HG03378 (cell line): ENCODE results near the gene MCM3AP.

Experiments used
- ATAC-seq: cut with Tn5 transposase; IDR thresholded peaks from one replicate; pipeline ENCODE4 v1.9.1; 2021; ENCODE audit warnings: mild to moderate bottlenecking, moderate library complexity; ENCODE audit not compliant: unreplicated experiment

The MCM3AP gene

DNA sequence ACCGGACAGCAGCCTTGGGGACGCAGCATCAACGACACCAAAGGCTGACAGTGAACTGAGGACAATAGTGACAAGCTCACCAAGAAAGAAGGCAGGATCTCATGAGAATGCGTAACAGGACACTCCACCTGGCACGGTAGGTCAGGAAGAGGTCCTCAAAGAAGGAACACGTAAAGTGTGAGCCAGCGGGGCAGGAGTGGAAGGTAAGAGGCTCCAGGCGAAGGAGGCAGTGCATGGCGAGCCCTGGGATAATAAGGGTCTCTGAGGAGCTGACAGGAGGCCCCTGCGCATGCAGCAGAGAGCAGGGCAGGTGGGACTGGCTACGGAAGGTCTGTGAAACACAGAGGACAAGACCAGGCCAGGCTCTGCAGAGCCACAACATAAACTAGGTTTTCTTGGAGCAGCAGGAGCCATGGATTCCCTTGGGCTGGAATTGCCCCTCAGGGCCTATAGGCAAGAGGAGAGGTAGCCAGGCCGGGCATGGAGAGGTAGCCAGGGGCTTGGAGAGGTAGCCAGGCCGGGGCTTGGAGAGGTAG is 65.1 kb downstream of the MCM3AP start:
- ATAC-seq = no peak

- no peak for ATAC-seq
Measured at GRCh38 chr21:46219591-46220239, 65.7 kb downstream of the MCM3AP start.

GRCh38 chr21:46218906-46219590 is 66.4 kb downstream of the MCM3AP start:
- no peak for ATAC-seq

GRCh38 chr21:46217511-46218196 is 67.8 kb downstream of the MCM3AP start:
- no peak for ATAC-seq

DNA sequence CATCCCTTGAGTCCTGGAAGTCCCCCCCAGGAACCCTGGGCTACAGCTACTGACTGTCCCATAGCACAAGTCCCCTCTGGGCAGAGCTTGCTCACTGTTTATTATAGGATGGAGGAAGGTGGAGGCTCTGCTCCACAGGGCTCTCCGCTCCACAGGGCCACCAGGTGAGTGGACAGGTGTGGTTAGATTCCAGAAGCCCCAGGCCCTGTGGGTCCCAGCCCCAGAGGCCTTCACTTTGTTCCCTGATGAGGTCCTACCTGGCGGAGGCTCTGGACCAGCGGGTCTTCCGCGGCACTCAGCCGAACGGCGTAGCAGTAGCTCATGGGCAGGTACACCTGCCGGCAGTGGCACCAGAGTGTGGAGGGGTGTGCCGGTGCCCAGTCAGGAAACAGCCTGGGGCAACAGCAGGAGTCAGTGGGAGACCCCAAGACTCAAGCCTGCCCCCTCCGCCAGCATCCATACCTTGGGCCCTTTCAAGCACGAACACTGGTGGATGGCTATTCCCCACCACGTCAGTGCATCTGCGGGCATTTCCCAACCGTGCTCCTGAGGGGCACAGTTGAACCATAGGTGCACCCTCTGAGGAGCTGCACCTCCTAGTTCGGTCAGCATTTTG is 69.2 kb downstream of the MCM3AP start:
- ATAC-seq = no peak

GRCh38 chr21:46215436-46216131 is 69.8 kb downstream of the MCM3AP start:
- no peak for ATAC-seq

- no peak for ATAC-seq
Measured at GRCh38 chr21:46214478-46215340, 70.7 kb downstream of the MCM3AP start.

GRCh38 chr21:46213620-46214286 is 71.7 kb downstream of the MCM3AP start:
- no peak for ATAC-seq

DNA sequence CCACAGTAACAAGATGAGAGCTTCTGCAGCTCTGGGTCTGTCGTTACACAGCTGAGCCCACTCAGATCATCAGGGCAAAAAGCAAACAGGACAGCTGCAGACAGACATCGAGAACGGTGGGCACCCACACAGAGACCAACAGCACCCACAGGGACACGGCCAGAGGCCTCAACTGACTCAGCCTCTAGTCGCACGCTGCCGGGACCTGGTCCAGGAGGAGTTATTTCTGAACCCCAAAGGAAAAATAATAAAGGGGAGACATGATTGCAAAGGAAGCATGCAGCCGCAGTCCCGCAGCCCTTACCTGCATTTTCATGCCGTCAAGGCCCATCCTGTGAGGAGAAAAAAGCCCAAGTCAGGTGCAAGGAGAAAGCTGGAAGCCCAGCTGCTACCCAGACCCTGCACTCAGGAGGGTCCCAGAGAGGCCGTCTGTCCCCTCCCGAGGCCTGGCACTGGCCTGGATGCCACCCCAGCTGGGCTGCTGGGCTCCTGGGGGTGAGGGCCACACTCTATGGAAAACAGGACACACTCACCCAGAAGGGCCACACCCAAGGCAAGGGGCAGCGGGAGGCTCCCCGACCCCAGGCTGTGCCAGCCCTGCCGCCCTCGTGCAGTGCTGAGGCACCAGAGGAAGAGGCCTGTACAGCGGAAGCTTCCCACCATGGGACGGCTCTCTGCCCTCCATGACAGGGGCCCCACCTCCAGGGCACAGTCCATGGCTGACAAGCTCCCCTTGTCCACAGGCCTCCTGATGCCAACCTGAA is 72.5 kb downstream of the MCM3AP start:
- no peak for ATAC-seq

DNA sequence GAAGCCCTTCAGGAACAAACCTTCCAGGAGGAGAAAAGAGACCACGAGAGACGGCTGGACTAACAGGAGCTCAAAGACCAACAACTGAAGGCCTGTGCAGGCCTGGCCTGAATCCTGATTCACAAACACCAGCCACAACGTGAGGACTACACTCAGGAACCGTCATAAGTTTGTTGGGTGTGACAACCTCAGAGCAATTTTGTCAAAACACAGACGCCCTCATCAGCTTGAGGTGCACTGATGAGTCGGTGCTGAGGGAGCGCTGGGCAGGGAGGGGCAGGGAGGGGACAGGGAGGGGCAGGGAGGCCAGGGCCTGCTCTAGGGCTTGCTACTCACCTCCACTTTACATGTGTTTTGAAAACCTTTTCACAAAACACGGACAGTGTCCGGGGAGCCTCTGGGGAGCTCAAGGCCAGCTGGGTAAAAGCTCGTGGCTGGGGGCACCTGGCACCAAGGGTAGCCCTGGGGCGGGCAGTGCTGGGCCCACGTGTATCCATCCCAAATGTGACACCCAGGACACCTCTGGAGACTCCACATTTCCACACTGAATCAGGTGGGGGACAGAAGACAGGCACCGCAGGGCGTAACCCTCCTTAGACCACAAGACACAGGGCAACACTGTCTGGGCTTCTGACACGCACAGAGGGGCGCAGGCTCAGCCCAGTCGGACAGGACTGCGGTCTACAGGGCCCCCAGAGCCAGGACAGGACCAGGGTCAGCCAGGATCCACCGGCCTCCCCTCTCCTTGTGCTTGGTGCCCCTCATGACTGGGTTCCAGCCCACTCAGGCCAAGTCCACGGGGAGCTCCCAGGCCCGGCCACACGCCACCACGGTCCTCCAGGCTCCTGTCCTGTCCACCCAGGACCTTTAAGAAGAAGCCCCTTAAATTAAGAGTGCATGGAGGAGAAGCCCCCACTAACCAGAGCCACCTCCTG is 73.4 kb downstream of the MCM3AP start:
- no peak for ATAC-seq

DNA sequence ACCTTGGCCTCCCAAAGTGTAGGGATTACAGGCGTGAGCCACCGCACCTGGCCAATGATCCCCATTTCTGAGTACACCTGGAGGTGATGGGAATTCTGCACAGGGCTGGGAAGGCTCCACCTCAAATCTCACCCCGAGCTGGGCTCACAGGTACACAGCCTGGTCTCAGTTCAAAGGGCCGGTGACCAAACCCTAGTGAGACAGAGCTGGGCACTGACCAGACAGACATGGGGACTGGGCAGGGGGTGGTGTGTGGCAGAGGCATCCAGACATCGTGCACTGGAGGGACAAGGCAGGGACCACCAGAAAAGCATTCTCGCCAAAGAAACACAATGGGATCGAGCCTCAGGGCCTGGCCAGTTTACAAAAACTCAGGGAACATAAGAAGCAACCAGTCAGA is 74.0 kb downstream of the MCM3AP start:
- no peak for ATAC-seq

DNA sequence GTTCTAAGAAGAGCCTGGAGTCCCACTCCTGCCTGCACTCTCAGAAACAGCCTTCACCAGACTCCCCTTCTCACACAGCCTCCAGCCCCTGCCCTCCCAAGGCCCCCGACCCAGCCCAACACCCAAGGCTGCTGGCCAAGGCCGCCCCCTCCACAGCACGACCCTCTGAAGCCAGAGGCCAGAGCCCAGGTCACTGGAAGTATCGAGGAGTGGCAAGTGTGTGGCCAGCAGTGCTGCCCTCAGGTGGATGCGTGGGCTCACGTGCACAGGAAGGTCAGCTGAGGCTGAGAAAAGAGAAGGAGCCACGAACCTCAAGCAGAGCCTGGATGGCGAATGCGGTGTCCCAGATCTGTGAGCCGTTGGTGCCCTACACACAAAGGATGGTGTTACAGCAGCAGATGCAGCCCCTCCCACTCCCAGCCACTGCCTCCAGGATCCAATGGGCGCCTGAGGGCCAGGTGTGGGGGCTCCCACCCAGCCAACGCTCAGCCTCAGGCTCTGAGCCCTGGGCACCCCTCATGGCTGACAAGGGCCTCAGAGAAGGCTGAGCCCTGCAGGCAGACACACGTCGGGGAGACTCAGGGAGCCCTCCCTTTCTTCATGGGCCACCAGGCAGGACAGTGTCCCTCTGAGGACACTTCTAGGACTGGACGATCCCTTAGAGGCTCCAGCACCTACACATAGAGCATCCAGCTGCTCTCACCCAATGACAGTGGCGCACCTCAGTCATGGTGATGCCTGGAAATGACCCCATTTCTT is 74.9 kb downstream of the MCM3AP start:
- no peak for ATAC-seq

DNA sequence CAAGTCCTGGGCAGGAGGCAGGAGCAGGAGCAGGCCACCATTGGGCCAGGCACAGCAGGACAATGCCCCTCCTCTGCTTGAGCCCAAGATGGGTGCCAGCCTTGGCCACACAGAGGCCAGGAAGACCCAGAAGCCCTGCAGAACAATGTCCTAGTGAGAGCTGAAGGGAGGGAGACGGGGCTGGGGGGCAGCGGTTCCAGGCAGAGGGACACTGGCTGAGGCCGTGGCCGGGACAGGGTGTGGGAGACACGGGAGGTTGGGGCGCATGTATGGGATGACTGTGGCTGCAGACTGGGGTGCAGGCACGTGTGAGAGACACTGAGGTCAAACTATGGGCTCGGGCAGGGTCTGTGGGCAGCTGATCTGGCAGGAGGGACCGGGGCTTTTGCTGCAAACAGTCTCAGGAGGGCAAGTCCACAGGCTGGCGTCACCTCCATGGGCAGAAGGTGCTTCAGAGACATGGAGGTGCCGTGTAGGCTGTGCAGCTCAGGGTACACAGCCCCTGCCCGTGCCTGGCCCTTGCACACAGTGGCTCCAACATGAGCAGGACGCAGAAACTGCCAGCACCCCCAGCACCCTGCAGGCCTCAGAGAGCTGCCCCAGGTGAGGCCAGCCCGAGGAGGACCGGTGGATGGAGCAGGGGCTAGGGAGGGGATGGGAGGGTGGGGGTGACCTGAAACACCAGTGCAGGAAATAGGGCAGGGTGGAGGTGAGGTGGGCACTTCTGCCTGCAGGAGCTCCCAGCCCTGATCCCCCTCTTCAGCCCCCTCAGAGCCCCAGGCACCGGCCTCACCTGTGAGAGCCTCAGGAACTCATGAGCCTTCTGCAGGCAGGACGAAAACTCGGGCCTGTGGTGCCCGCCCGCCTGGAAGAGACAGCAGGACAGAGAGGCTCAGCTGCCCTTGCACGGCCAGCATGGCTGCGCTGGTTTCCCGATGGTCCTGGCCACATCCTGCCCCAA is 76.4 kb downstream of the MCM3AP start:
- ATAC-seq = no peak

GRCh38 chr21:46207920-46208591 is 77.4 kb downstream of the MCM3AP start:
- ATAC-seq = no peak
